ENCODE data around the gene CPED1. TPM values are rescaled to one million over a fixed set of nuclear protein-coding genes. Genes with fewer than 3 reads are reported as not detected.
"Not testable (repeated sequence)": the region's sequence is repeated elsewhere in the genome, so short reads cannot be mapped to it uniquely, and the experiment has no call there.

Gene CPED1
- total RNA-seq, 1 donor from 2014 or later = 1.5 TPM

- no peak for DNase-seq (ENCODE audit: low read depth, low spot score)
Measured at GRCh38 chr7:121279060-121279620, 290.6 kb downstream of the CPED1 start.

DNA sequence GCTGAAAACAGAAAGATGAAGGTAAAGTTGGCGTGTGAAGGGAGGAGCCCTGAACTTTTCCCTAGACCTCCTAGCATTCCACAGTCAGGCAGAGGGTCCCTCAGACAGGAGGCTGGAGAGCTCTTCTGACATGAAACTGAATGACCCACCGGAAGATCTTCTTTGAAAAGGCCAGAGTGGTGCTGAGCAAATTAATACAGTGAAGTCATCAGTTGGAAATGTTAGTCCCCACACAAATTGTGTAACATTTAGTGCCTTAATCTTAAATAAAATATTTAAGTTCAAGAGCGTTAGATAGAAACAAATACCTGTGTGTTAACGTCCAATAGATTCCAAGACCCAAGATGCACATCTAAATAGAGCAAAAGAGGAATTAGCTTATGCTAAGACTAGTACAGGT is 291.3 kb downstream of the CPED1 start:
- DNase-seq (ENCODE audit: low read depth, low spot score) = no peak

DNA sequence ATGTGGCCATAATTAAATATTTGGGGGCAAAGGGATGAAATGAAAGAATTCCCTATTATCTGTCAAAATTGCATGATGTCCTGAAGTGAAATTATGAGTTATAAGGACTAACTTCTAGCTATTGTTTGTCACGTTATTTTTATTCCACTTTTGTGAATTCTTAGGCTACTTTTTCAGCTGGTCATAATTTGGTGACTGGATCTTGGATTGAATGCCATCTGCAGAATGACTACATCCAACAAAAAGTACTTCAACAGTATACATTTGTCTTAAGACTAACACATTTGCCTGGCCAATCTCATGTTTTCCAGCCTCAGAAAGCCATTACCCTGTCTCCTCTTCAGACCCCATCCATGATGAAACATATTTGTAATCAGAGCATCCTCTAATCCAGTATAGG is 292.1 kb downstream of the CPED1 start:
- DNase-seq (ENCODE audit: low read depth, low spot score) = no peak

- no peak for DNase-seq (ENCODE audit: low read depth, low spot score)
Measured at GRCh38 chr7:121282129-121282528, 293.6 kb downstream of the CPED1 start.

- DNase-seq (ENCODE audit: low read depth, low spot score) = no peak
Measured at GRCh38 chr7:121285066-121285667, 296.7 kb downstream of the CPED1 start.

GRCh38 chr7:121286186-121286585 is 297.7 kb downstream of the CPED1 start:
- DNase-seq (ENCODE audit: low read depth, low spot score) = no peak

DNA sequence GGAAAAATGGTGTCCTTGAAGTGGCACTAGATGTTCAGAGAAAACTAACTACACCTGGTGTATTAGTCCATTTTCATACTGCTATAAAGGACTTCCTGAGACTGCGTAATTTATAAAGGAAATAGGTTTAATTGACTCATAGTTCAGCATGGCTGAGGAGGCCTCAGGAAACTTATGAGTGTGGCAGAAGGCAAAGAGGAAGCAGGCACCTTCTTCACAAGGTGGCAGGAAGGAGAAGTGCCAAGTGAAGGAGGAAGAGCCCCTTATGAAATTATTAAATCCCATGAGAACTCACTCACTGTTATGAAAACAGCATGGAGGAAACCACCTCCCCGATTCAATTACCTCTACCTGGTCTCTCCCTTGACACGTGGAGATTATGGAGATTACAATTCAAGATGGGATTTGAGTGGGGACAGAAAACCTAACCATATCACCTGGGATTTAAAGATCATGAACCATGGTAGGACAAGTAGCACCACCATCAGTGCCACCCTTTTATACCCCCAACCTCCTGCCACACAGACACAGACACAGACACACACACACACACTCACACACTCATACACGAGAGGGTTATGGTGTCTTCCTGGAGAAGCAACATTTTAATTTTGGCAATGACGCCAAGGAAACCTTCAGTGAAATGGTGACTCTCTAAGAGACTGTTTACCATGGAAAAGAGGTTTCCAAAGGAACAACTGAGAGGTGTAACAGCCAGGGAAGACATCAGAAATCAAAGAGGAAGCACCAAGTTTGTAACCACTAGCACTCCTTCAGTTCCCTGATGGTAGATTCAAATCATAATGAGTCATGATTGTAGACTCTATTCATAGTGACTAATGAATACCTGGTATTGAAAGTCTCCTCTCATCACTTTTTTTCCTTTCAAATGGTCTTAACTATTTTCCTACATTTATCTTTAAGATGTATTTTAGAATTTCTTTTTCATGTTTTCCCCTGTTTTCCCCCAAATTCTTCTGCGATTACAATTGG is 298.5 kb downstream of the CPED1 start:
- no peak for DNase-seq (ENCODE audit: low read depth, low spot score)

DNA sequence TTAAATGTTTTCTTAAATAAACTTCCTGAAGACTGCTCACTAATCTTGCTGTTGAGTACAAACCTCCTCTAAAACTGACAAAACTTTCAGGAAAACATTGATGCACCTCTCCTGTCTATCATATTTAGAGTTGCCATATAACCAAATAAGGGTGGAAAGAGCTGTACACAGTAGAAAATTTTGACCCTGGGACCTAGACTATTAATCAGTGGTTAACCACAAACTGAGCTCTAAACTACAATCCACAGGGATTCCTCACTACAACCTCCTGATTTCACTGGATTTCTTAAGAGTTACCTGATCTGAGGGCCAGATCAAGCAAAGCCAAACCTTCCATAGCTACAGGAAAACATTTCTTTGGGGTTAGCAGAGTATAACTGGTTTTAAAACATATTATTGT is 300.4 kb downstream of the CPED1 start:
- DNase-seq (ENCODE audit: low read depth, low spot score) = no peak

DNA sequence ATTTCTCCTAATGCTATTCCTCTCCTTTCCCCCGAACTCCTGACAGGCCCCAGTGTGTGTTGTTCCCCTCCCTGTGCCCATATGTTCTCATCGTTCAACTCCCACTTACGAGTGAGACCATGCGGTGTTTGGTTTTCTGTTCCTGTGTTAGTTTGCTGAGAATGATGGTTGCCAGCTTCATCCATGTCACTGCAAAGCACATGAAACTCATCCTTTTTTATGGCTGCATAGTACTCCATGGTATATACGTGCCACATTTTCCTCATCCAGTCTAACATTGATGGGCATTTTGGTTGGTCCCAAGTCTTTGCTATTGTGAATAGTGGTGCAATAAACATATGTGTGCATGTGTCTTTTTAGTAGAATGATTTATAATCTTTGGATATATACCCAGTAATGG is 301.4 kb downstream of the CPED1 start:
- not testable (repeated sequence) for DNase-seq (ENCODE audit: low read depth, low spot score)

DNA sequence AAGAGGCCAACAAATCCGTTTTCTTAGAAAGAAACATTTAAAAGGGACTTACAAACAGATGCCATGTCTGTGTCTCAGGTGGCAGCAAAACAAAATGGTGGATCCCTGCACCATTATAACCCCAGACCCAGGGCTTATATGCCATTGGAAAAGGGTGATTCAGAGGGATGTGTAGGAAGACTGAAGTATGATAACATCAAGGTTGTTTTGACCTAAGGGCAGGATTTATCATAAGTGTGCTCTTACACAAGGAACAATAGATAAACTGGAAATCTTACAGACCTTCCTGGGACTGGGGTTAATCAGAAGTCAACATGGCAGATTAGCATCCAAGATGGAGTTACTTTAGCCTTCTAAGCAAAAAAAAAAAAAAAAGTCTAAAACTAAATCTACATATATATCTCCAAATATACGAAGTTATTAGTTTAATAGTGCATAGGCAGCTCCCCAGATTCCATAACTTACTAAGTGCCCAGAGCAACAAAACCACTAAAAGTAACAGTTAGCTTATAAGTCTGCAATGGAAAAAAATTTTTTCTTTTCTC is 306.0 kb downstream of the CPED1 start:
- no peak for DNase-seq (ENCODE audit: low read depth, low spot score)

DNA sequence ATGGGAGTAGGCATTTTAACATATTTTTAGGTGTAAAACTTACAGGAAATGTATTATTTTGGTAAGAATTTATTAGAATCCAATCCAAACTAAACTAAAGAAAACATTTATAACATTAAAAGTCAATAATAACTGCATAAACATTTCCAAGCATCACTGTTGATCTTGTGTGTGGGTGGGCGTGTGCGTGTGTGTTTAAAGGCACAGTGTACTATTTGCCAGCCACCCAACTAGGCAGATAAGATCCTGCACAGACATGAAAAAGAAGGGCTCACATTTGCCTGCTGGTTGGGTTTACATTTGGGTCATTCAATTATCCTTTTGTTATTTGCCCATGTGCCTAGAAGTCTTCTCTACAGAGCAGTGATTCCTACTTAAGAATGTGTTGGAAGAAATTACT is 309.3 kb downstream of the CPED1 start:
- no peak for DNase-seq (ENCODE audit: low read depth, low spot score)

- DNase-seq (ENCODE audit: low read depth, low spot score) = no peak
Measured at GRCh38 chr7:121298831-121299239, 310.3 kb downstream of the CPED1 start.

DNA sequence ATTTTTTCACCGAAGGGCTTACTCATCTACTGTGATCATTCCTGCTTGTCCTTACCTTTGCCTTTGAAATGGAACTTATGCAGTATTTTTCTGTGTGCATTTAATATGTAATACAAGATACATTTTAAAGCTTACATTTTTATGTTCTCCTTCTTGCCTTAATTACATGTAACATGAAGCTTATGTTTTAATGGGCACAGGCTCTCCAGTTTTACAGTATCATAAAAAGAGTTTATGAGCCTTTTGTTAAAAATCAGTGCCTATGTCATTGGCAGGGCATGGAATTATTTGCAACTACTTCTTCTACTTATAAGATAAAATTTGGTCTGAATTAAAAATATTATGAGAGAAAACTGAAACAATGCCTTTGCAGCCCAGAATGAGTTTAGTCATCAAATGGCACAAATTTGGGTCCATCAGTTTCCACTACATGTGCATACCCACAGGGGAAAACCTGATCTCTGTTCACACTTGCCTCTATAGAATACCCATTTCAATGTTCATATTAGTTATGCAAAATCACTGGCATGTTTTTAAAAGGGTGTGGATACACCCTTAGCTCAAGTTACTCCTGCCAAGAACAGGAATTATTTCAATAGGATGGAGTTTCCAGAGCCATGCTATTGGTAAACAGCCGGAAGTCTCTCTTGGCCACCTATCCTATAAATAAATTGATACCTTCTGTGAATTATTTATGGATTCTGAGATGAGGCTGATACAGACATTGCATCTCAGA is 312.3 kb downstream of the CPED1 start:
- DNase-seq (ENCODE audit: low read depth, low spot score) = no peak

- DNase-seq (ENCODE audit: low read depth, low spot score) = no peak
Measured at GRCh38 chr7:121301446-121302213, 313.1 kb downstream of the CPED1 start.

GRCh38 chr7:121302214-121302745 is 313.8 kb downstream of the CPED1 start:
- no peak for DNase-seq (ENCODE audit: low read depth, low spot score)

DNA sequence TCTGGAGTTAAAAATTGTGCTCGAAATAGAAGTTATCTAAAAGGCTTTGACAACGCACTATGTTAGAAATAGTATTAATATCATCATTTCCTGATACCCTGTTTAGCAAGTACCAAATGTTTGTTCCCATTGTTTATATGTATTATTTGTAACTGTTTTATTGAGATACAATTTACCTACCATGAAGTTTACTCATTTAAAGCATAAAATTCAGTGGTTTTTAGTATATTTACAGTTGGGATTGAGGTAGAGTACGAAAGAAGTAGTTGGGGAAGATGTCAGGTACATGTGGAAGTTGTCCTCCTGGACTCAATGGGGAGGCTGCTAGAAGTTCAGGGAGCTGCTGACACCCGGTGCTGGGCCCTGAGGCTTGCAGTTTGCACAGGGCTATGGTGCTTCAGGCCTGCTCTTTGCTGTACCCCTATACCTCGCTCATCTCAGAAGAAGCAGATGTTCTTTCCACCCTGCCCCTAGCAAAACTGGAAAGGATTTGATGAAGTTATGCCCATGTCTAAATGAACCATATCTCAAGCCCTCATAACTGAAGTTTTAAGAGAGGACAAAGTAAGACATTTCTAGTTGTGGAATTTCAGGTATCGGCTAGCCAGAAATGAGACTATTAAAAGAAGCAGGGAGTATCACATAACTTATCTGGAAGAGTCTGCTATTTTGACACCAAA is 315.1 kb downstream of the CPED1 start:
- no peak for DNase-seq (ENCODE audit: low read depth, low spot score)

DNA sequence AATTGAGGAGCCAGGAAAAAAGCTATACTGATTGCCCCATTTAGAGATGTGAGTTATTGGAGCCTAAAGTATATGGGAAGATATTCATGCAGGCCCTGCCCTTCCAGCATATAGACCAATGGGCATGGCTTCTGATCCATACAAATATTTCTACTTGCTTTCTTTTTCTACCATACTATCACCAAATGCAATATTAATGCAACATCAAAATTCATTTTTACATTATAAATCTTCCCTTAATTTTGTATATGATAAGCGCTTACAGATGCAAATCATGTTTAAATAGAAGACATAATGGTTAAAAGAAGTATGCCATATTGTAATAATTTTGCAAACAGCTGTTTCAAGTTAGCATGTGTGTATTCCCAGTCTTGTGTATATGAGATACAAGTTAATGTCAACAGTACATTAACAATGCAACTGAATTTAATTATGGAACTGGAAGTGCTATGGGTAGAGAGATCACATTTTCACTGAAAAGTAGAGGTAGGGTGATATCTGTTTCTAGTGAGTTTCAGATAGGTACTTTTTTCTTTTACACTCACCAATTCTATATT is 315.7 kb downstream of the CPED1 start:
- DNase-seq (ENCODE audit: low read depth, low spot score) = no peak

GRCh38 chr7:121305109-121305508 is 316.6 kb downstream of the CPED1 start:
- no peak for DNase-seq (ENCODE audit: low read depth, low spot score)

DNA sequence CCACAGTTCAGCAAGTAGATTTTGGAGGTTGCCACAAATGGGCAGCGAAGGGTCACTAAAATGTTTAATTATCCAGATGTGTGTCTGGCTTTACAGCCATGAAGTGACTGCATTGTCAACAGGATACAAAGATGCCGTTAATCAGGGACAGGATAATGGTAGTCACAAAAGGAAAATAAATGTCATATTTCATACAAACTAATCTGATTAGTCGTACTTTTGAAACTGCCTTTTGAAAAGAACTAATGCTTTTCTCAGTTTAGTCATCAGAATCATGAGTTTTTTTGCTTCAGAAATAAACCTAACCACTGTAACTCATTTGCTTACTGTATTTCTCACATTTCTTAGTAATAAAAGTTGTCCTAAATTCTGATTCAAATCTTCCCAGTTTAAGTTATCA is 318.1 kb downstream of the CPED1 start:
- no peak for DNase-seq (ENCODE audit: low read depth, low spot score)

Data from pulmonary artery endothelial cell (primary cell).